ENCODE measurements around the gene MLLT1.

- no peak for TF ChIP-seq EZH2 (IDR thresholded peaks at IDR 0.05)
- no peak for TF ChIP-seq POLR2AphosphoS5 (IDR thresholded peaks at IDR 0.05; ENCODE audit: borderline replicate concordance, low read depth, low read length)
Observed at GRCh38 chr19:6213696-6214641, 65.8 kb downstream of the MLLT1 start.

Data from SK-N-MC (cell line).